A549 (cell line): ENCODE results near the gene USP9X.

Source experiments
- EHF ChIP-seq: fragments of 250-450 bp; sonication (Bioruptor Pico); IDR thresholded peaks from 2 replicates; pipeline ENCODE4 v1.5.0; 2020; ENCODE audit warnings: mild to moderate bottlenecking
- HOXB13 ChIP-seq: fragments of 250-450 bp; sonication (Bioruptor Pico); IDR thresholded peaks from 2 replicates; pipeline ENCODE4 v1.5.0; 2020; ENCODE audit warnings: low read depth, mild to moderate bottlenecking, moderate library complexity
- MYC ChIP-seq: IDR thresholded peaks from 2 replicates; pipeline ENCODE4 v1.6.1; 2012; ENCODE audit warnings: mild to moderate bottlenecking, inconsistent platforms, low read length, improper control_type of control experiment, borderline replicate concordance
- POLR2AphosphoS2 ChIP-seq: conservative IDR thresholded peaks from 2 replicates; pipeline ENCODE4 v1.6.1; 2012; ENCODE audit warnings: low read length, improper control_type of control experiment, inconsistent platforms
- ZFP36 ChIP-seq: fragments of 450-650 bp; IDR thresholded peaks from 2 replicates; pipeline ENCODE4 v1.6.1; 2014; ENCODE audit warnings: borderline replicate concordance; ENCODE audit not compliant: partially characterized antibody
- TF ChIP-seq, protein P1 (sequence below): fragments of >200 bp; sonication (Bioruptor Twin); formaldehyde crosslinking; IDR thresholded peaks from 3 replicates; pipeline ENCODE4 v1.5.1; 2016

DNA sequence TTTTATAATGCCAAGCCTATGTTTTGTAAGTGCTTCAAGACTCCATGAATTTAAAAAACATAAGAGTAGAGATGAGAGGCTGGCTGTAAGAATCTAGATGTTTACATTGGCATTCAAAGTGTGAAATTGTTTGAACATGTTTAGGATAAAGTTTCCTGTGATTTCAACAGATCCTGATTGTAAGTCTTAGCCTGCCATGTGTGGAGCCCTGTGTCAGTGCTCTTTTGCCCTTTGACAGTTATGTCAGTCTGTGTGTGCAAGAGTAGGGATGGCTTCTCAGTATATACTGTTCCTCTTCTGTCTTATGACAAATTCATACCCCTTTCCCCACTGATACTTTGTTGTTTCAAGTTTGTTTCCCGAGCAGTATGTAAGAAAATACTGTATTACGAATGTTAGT, 68.2 kb downstream of the USP9X start:
- TF ChIP-seq MYC (no peak), HOXB13 (CRISPR knock-in tag) (no peak), EHF (CRISPR knock-in tag) (no peak), POLR2AphosphoS2 (no peak), ZFP36 (no peak)
- TF ChIP-seq, protein P1, sequence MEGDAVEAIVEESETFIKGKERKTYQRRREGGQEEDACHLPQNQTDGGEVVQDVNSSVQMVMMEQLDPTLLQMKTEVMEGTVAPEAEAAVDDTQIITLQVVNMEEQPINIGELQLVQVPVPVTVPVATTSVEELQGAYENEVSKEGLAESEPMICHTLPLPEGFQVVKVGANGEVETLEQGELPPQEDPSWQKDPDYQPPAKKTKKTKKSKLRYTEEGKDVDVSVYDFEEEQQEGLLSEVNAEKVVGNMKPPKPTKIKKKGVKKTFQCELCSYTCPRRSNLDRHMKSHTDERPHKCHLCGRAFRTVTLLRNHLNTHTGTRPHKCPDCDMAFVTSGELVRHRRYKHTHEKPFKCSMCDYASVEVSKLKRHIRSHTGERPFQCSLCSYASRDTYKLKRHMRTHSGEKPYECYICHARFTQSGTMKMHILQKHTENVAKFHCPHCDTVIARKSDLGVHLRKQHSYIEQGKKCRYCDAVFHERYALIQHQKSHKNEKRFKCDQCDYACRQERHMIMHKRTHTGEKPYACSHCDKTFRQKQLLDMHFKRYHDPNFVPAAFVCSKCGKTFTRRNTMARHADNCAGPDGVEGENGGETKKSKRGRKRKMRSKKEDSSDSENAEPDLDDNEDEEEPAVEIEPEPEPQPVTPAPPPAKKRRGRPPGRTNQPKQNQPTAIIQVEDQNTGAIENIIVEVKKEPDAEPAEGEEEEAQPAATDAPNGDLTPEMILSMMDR: no peak
